ENCODE data around the gene CAPN6.

Gene CAPN6

DNA sequence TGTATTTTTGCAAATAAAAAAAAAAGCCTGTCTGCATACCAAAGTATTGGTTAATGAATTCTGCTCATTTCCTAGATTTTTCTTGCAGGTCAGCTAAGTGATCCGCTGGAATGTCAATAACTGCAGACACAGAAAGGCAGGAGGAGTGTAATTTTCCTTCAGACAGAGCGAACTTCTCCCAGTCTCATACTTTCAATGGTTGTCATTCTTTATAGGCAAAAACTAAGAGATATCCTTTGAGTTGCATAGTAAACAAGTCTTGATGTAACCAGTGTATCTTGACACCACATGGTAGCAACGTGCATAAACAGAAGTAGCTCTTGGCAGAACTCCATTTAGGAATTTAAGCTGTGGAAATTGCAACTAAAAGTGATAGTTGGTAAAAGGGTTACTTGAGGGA, 8.2 kb downstream of the CAPN6 start:
- no peak overlapping the region for H3K4me3 ChIP-seq (ENCODE audit: low read depth, low read length)
- TF ChIP-seq, protein P1, sequence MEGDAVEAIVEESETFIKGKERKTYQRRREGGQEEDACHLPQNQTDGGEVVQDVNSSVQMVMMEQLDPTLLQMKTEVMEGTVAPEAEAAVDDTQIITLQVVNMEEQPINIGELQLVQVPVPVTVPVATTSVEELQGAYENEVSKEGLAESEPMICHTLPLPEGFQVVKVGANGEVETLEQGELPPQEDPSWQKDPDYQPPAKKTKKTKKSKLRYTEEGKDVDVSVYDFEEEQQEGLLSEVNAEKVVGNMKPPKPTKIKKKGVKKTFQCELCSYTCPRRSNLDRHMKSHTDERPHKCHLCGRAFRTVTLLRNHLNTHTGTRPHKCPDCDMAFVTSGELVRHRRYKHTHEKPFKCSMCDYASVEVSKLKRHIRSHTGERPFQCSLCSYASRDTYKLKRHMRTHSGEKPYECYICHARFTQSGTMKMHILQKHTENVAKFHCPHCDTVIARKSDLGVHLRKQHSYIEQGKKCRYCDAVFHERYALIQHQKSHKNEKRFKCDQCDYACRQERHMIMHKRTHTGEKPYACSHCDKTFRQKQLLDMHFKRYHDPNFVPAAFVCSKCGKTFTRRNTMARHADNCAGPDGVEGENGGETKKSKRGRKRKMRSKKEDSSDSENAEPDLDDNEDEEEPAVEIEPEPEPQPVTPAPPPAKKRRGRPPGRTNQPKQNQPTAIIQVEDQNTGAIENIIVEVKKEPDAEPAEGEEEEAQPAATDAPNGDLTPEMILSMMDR (IDR thresholded peaks at IDR 0.05; ENCODE audit: low read depth, low read length), result no peak

DNA sequence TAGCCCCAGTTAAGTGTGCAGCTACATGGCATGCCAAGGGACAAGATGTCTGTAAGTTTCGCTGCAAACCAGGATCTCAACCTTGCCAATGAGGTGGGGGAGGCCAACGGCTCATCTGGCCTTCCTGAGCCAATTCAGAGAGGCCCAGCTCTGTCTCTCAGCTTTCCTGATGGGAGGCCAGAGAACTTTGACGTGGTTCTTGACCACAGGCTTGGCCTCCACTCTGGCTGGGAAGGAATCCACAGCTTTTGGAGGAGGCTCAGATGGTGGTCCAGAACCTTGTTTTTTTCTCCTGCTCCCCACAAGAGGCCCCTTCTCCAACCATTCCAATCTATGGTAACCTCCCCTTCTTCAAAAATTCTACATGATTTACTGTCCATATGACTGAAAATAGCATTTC, 9.8 kb downstream of the CAPN6 start:
- no peak overlapping the region for H3K4me3 ChIP-seq (ENCODE audit: low read depth, low read length)
- TF ChIP-seq, protein P1 (IDR thresholded peaks at IDR 0.05; ENCODE audit: low read depth, low read length), result no peak

DNA sequence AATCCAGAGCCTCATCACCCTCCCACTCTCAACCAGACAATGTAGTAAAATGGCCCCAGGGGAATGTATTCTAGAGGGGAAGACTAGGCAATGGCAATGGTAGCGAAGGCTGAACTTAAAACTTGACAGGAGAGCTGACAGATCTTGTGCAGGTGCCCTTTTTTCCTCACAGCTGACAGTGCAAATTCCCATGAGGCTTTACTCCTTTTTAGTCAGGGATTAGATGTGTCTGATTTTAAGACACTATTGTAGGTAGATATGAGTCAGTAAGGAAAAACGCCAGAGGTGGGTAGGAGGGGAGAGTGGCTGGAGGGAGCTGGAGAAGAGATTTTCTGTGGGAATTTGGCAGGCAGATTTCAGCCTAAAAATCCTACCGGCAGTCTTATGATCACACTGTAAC, 10.7 kb downstream of the CAPN6 start:
- TF ChIP-seq, protein P1 (IDR thresholded peaks at IDR 0.05; ENCODE audit: low read depth, low read length), result no peak
- no peak overlapping the region for H3K4me3 ChIP-seq (ENCODE audit: low read depth, low read length)

DNA sequence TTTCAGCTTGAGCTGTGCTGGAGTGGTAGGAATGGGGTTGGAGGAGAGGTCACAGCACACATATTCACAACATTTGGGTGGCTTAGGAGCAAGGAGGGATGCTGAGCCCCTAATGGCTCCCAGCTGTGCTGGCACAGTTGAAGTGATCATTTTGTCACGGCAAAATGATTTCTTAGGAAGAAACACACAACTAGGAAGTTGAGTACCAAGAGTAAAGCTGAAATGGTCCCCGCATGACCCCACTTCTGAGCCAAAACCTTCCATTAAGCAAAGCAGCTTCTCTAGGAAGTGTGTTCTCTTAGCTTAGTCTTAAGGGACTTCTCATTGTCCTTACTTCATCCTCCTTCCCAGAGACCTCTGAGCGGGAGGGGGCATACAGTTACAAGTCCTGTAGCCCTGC, 12.6 kb downstream of the CAPN6 start:
- TF ChIP-seq, protein P1 (IDR thresholded peaks at IDR 0.05; ENCODE audit: low read depth, low read length), result no peak
- H3K4me3 ChIP-seq (ENCODE audit: low read depth, low read length), result no peak overlapping the region

DNA sequence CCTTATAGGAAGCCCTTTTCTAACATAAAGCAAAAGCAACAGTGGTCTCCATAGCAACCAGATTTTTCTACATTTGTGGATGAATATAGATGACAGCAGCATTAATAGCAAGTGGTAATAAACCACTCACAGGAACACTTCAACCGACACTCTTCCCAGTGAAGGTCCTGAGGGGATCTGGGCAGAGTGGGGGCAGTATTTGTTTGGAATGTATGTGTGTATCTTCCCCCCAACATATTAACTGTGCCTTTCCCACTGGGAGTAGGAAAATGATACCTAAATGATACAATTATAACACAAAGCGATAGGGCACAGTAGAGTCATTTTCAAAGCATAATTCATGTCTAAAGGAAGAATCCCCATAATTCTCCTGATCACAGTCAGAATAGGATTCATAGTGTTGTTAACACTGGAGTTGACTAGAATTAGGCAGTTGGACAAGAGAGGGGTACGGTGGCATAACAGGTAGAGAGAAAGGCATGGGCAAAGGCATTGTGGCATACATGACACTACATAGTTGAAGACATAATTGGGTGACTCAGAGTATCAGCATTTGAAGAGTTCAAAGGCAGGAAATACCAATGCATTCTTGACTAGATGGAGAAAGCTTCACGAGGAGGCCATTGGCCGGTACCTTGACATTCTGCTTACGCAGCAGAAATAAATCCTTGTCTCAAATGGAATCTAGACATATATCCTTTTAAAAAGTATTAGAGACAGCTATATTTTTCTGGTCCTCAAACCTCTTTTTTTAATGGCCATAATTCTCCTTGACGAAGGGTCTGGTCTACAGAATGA, 15.2 kb downstream of the CAPN6 start:
- H3K4me3 ChIP-seq (ENCODE audit: low read depth, low read length), result no peak overlapping the region
- TF ChIP-seq, protein P1 (IDR thresholded peaks at IDR 0.05; ENCODE audit: low read depth, low read length), result no peak

DNA sequence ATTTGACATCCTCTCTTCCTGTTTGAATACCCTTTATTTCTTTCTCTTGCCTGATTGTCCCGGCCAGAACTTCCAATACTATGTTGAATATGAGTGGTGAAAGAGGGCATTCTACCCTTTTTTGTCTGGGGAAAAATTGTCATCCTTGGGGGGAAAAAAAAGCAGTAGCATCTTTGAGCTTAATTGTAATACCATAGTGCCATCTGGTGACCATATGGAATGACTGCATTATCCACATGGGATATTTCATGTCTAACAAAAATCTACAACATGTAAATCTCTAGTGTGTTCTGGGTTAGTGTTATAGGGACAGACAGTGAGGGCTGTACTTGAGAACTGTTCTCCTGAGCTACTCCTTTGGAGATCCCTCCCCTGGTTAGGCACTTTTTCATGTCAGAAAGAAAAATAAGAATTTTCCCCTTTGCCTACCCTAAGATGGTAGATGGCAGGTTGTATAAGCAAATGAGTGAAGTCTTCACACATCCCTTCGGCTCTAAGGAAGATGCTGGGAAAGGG, 26.0 kb downstream of the CAPN6 start:
- H3K4me3 ChIP-seq (ENCODE audit: low read depth, low read length), result no peak overlapping the region
- TF ChIP-seq, protein P1 (IDR thresholded peaks at IDR 0.05; ENCODE audit: low read depth, low read length), result no peak; the same call in 1 of the 2 replicates

DNA sequence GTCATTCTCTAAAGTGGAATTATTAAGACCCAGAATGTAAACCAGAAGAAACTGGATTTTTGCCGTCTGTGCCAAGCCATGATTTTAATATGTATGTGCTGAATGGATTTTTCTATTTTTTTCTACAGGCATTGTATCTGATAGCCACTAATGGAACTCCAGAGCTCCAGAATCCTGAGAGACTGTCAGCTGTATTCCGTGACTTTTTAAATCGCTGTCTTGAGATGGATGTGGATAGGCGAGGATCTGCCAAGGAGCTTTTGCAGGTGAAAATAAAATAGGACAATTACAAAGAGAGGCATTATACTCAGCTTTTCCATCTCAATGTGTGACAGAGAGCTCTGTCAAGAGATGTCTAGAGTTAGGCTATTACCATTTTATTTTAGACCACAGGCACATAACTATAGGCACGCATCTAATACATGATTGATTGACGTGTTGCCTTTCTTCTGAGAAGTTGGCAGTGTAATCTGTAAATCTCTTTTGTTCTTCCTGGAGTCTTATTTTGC, 53.9 kb downstream of the CAPN6 start:
- H3K4me3 ChIP-seq (ENCODE audit: low read depth, low read length), result no peak overlapping the region
- TF ChIP-seq, protein P1 (IDR thresholded peaks at IDR 0.05; ENCODE audit: low read depth, low read length), result no peak
